H9 (cell line): ENCODE results near the gene REEP3. TPM values are rescaled to one million over a fixed set of nuclear protein-coding genes. Genes with fewer than 3 reads are reported as not detected.

Source experiments
- DNase-seq: peaks from one replicate; pipeline ENCODE4 v3.0.0-alpha.2; 2017
- H2AFZ ChIP-seq: one replicate; pipeline ENCODE4 v1.6.1; 2013; ENCODE audit warnings: mild to moderate bottlenecking, low read length, control low read depth, moderate library complexity
- H2AK5ac ChIP-seq: 2 replicates; pipeline ENCODE4 v1.6.1; 2013; ENCODE audit warnings: low read length, control low read depth, mixed read lengths; ENCODE audit not compliant: insufficient read length
- H2BK120ac ChIP-seq: one replicate; pipeline ENCODE4 v1.6.1; 2013; ENCODE audit warnings: low read depth, mild to moderate bottlenecking, low read length, control low read depth, inconsistent platforms; ENCODE audit not compliant: poor library complexity, severe bottlenecking
- H2BK12ac ChIP-seq: 2 replicates; pipeline ENCODE4 v1.6.1; 2013; ENCODE audit warnings: low read length, control low read depth, mixed read lengths, low read depth; ENCODE audit not compliant: insufficient read length
- H2BK15ac ChIP-seq: 2 replicates; pipeline ENCODE4 v1.6.1; 2013; ENCODE audit warnings: low read depth, low read length, control low read depth
- H2BK20ac ChIP-seq: one replicate; pipeline ENCODE4 v1.6.1; 2013; ENCODE audit warnings: low read depth, mild to moderate bottlenecking, low read length, control low read depth, inconsistent platforms; ENCODE audit not compliant: poor library complexity, severe bottlenecking
- H2BK5ac ChIP-seq: 2 replicates; pipeline ENCODE4 v1.6.1; 2013; ENCODE audit warnings: low read length, control low read depth, mixed read lengths; ENCODE audit not compliant: insufficient read length
- H3K14ac ChIP-seq: 2 replicates; pipeline ENCODE4 v1.6.1; 2013; ENCODE audit warnings: low read length, control low read depth; ENCODE audit not compliant: insufficient read depth
- H3K18ac ChIP-seq: 2 replicates; pipeline ENCODE4 v1.6.1; 2013; ENCODE audit warnings: low read depth, mild to moderate bottlenecking, mixed read lengths, low read length, control low read depth; ENCODE audit not compliant: insufficient read length
- H3K23ac ChIP-seq: 2 replicates; pipeline ENCODE4 v1.6.1; 2013; ENCODE audit warnings: low read length, control low read depth, mixed read lengths, low read depth; ENCODE audit not compliant: insufficient read length
- H3K23me2 ChIP-seq: 2 replicates; pipeline ENCODE4 v1.6.1; 2013; ENCODE audit warnings: low read depth, mild to moderate bottlenecking, mixed read lengths, low read length, control low read depth; ENCODE audit not compliant: insufficient read length, poor library complexity, severe bottlenecking
- H3K27ac ChIP-seq: 2 replicates; pipeline ENCODE4 v1.5.1; 2013; ENCODE audit warnings: low read length, control low read depth, mixed read lengths, low read depth; ENCODE audit not compliant: insufficient read length
- H3K27me3 ChIP-seq: 2 replicates; pipeline ENCODE4 v1.6.1; 2013; ENCODE audit warnings: low read length, control low read depth, inconsistent platforms; ENCODE audit not compliant: insufficient read depth
- H3K4ac ChIP-seq: 2 replicates; pipeline ENCODE4 v1.6.1; 2013; ENCODE audit warnings: low read depth, mild to moderate bottlenecking, control low read depth, inconsistent platforms, low read length, moderate library complexity
- H3K4me1 ChIP-seq: 2 replicates; pipeline ENCODE4 v1.6.1; 2013; ENCODE audit warnings: low read length, control low read depth, inconsistent platforms; ENCODE audit not compliant: insufficient read depth
- H3K4me2 ChIP-seq: 2 replicates; pipeline ENCODE4 v1.6.1; 2013; ENCODE audit warnings: low read length, control low read depth, mixed read lengths; ENCODE audit not compliant: insufficient read length, insufficient read depth
- H3K56ac ChIP-seq: 2 replicates; pipeline ENCODE4 v1.6.1; 2013; ENCODE audit warnings: low read depth, mild to moderate bottlenecking, mixed read lengths, low read length, control low read depth; ENCODE audit not compliant: insufficient read length
- H3K79me1 ChIP-seq: 2 replicates; pipeline ENCODE4 v1.6.1; 2013; ENCODE audit warnings: low read depth, mild to moderate bottlenecking, moderate library complexity, low read length, control low read depth, inconsistent platforms; ENCODE audit not compliant: insufficient read depth, poor library complexity, severe bottlenecking
- H3K79me2 ChIP-seq: 2 replicates; pipeline ENCODE4 v1.6.1; 2013; ENCODE audit warnings: low read length, control low read depth, inconsistent platforms; ENCODE audit not compliant: insufficient read depth
- H3K9ac ChIP-seq: 2 replicates; pipeline ENCODE4 v1.6.1; 2013; ENCODE audit warnings: low read length, control low read depth, mixed read lengths; ENCODE audit not compliant: insufficient read length; ENCODE audit errors: extremely low read depth
- H3K9me3 ChIP-seq: one replicate; pipeline ENCODE4 v1.6.1; 2013; ENCODE audit warnings: low read depth, low read length, inconsistent platforms; ENCODE audit not compliant: control insufficient read depth
- H3T11ph ChIP-seq: one replicate; pipeline ENCODE4 v1.6.1; 2013; ENCODE audit warnings: mild to moderate bottlenecking, low read length, control low read depth, inconsistent platforms
- H4K20me1 ChIP-seq: one replicate; pipeline ENCODE4 v1.6.1; 2013; ENCODE audit not compliant: control insufficient read depth, insufficient read length, insufficient read depth
- H4K5ac ChIP-seq: 2 replicates; pipeline ENCODE4 v1.6.1; 2013; ENCODE audit warnings: low read depth, mild to moderate bottlenecking, mixed read lengths, low read length, control low read depth; ENCODE audit not compliant: insufficient read length
- H4K8ac ChIP-seq: replicated peaks from 2 replicates; pipeline ENCODE4 v1.6.1; 2013; ENCODE audit warnings: low read length, control low read depth, mixed read lengths, low read depth; ENCODE audit not compliant: insufficient read length
- H4K91ac ChIP-seq: 2 replicates; pipeline ENCODE4 v1.6.1; 2013; ENCODE audit warnings: low read depth, mild to moderate bottlenecking, moderate library complexity, mixed read lengths, low read length, control low read depth; ENCODE audit not compliant: insufficient read length
- H3K27ac Mint-ChIP-seq, 3 experiments: 2 replicates in 2 of 3; 3 replicates in 1 of 3; pipeline ENCODE4 v1.8.0; 2020 to 2021; ENCODE audit warnings: mixed read lengths in 3 of 3, mild to moderate bottlenecking in 1 of 3, moderate library complexity in 1 of 3
- H3K27me3 Mint-ChIP-seq: 2 replicates; pipeline ENCODE4 v1.8.0; 2021; ENCODE audit warnings: low read depth, mild to moderate bottlenecking, moderate library complexity, mixed read lengths
- H3K36me3 Mint-ChIP-seq, 3 experiments: 2 replicates in 2 of 3; 3 replicates in 1 of 3; pipeline ENCODE4 v1.8.0; 2020 to 2021; ENCODE audit warnings: low read depth in 3 of 3, mixed read lengths in 3 of 3; ENCODE audit not compliant: insufficient read depth in 1 of 3
- H3K4me1 Mint-ChIP-seq, 2 experiments: 2 replicates each; pipeline ENCODE4 v1.8.0; 2020; ENCODE audit warnings: mixed read lengths in 2 of 2
- H3K4me3 Mint-ChIP-seq, 2 experiments: 2 replicates in 1 of 2; 3 replicates in 1 of 2; pipeline ENCODE4 v1.8.0; 2020 to 2021; ENCODE audit warnings: mild to moderate bottlenecking in 2 of 2, mixed read lengths in 2 of 2, moderate library complexity in 1 of 2
- H3K9me3 Mint-ChIP-seq, 2 experiments: 2 replicates in 1 of 2; 3 replicates in 1 of 2; pipeline ENCODE4 v1.8.0; 2020; ENCODE audit warnings: mild to moderate bottlenecking in 2 of 2, mixed read lengths in 2 of 2, moderate library complexity in 1 of 2
- CTCF ChIP-seq: fragments of 200-600 bp; sonication (generic); conservative IDR thresholded peaks from 3 replicates; pipeline ENCODE4 v1.8.0; 2021; ENCODE audit warnings: antibody characterized with exemption, mild to moderate bottlenecking
- WGBS: extraction: QIAGEN DNeasy Blood & Tissue Kit; methylation state at CpG from one replicate; pipeline ENCODE4 v1.1.7; 2013; ENCODE audit warnings: missing lambda C conversion rate, low lambda C conversion rate, mixed read lengths; ENCODE audit not compliant: insufficient read length; ENCODE audit errors: extremely low coverage; 5-methylcytosine and 5-hydroxymethylcytosine counted together
- total RNA-seq: library from RNA; stranded (reverse); gene quantifications from 2 replicates; pipeline ENCODE4 v1.2.1, GENCODE V29; 2021

The REEP3 gene
- total RNA-seq, 1 experiment from 2014 or later: 21.4 TPM

- Histone ChIP-seq H3K14ac (no peak overlapping the region), H3K23me2 (no peaks in the 10 kb centered on the region), H3K9me3 (no peaks in the 10 kb centered on the region), H4K8ac (no peak overlapping the region), H3K79me1 (no peaks in the 10 kb centered on the region), H3K4ac (no peak overlapping the region), H2AFZ (no peak overlapping the region), H3K23ac (no peak overlapping the region), H2BK120ac (no peak overlapping the region), H2AK5ac (no peak overlapping the region), H2BK20ac (no peak overlapping the region), H3K18ac (no peak overlapping the region), H3K79me2 (peaks cover 2% of the 10 kb centered on the region; the same call in 1 of the 2 replicates), H3K4me1 (no peaks in the 10 kb centered on the region; the same call in 1 of the 2 replicates), H3K9ac (no peak overlapping the region), H2BK5ac (no peak overlapping the region), H4K20me1 (no peaks in the 10 kb centered on the region), H3T11ph (no peak overlapping the region), H2BK12ac (no peak overlapping the region), H3K4me2 (no peak overlapping the region), H4K5ac (no peak overlapping the region), H4K91ac (no peak overlapping the region), H3K27me3 (no peaks in the 10 kb centered on the region), H3K56ac (no peak overlapping the region), H2BK15ac (no peak overlapping the region), H3K27ac (no peak overlapping the region)
- DNase-seq: no peak
- Mint-ChIP-seq H3K4me3 (no peak overlapping the region), H3K27me3 (no peaks in the 10 kb centered on the region), H3K27ac (peak overlapping the region in 1 of 3 experiments; percentile 14; a peak in 2 of 7 replicates), H3K9me3 (no peaks in the 10 kb centered on the region), H3K36me3 (no peaks in the 10 kb centered on the region; a peak in 1 of 7 replicates), H3K4me1 (peaks cover 11% of the 10 kb centered on the region in 2 experiments)
- WGBS: no CpG with 5 or more reads among the region's 6 CpGs
- no peak for TF ChIP-seq CTCF
Measured at GRCh38 chr10:63553473-63553872, 32.3 kb downstream of the REEP3 start.
